GM18511 (cell line): Measurements from ENCODE around the gene IFI44.

Experiments used
- ATAC-seq: cut with Tn5 transposase; IDR thresholded peaks from one replicate; pipeline ENCODE4 v1.9.1; 2021; ENCODE audit warnings: mild to moderate bottlenecking, moderate library complexity; ENCODE audit not compliant: unreplicated experiment

The IFI44 gene

GRCh38 chr1:78702426-78702825 lies 52.8 kb downstream of the IFI44 start:
- no peak for ATAC-seq

- ATAC-seq = no peak
Measured at GRCh38 chr1:78703806-78704205, 54.2 kb downstream of the IFI44 start.

- ATAC-seq = no peak
Measured at GRCh38 chr1:78712467-78713051, 62.9 kb downstream of the IFI44 start.

DNA sequence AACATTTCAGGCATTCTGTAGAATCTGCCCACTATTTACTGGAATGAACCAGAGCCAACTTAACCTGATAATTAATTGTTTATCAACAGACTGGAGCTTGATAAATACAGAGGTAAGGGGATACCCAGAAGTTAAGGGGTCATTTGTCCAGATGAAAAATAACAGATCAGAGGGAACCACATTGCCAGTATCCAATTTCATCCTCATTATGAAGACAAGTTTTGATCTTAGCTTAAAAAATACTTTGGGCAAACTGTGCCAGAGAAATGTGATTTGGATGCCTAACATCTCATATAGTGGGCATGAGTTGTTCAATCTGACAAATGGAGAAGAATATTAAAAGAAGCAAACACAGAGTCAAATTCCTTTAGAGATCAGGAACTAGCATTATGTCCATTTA lies 63.7 kb downstream of the IFI44 start:
- ATAC-seq = no peak
